ENCODE results near the gene PHF11. TPM values are rescaled to one million over a fixed set of nuclear protein-coding genes. Genes with fewer than 3 reads are reported as not detected.

Gene PHF11
- total RNA-seq, 1 experiment from 2014 or later: 15.7 TPM

DNA sequence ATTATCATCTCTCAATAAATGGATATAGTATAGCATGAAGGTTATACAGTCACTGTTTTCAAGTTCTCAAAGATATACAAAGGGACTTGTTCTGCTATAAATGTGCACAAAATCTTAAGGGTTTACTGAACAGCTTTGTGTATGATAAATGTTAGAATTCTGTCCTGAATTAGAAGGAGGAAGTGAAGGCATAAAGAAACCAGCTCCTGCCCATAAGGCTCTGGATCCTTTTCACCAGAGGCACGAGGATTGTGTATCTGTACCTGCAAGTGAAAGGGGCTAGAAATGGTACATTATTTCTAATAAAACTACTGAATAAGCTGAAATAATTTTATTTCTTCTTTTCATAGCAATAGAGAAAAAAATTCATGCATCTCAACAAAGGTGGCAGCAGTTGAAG, 32.4 kb downstream of the PHF11 start:
- Histone ChIP-seq H3K4me1 (ENCODE audit: control insufficient read depth, insufficient read depth, low read length) (no peaks in the 10 kb centered on the region), H3K9me3 (ENCODE audit: control insufficient read depth, insufficient read depth, low read depth, low read length) (no peaks in the 10 kb centered on the region), H3K27ac (ENCODE audit: low read length) (no peak overlapping the region), H3K36me3 (ENCODE audit: control insufficient read depth, insufficient read depth, low read length) (no peaks in the 10 kb centered on the region; the same call in 1 of the 2 replicates), H3K27me3 (ENCODE audit: control insufficient read depth, insufficient read depth, low read length) (no peaks in the 10 kb centered on the region), H3K4me3 (ENCODE audit: low read depth in 2 of 2, low read length in 2 of 2) (no peak overlapping the region)
- no peak for ATAC-seq
- in situ Hi-C loops (cut with HindIII; ENCODE audit: low pct_unique_long_range_greater_than_20kb, low sequenced_read_pairs) (no loop called here), intact Hi-C loops (cut with micrococcal nuclease; ENCODE audit: unreplicated experiment) (no loop called here)
- TF ChIP-seq, protein P1, sequence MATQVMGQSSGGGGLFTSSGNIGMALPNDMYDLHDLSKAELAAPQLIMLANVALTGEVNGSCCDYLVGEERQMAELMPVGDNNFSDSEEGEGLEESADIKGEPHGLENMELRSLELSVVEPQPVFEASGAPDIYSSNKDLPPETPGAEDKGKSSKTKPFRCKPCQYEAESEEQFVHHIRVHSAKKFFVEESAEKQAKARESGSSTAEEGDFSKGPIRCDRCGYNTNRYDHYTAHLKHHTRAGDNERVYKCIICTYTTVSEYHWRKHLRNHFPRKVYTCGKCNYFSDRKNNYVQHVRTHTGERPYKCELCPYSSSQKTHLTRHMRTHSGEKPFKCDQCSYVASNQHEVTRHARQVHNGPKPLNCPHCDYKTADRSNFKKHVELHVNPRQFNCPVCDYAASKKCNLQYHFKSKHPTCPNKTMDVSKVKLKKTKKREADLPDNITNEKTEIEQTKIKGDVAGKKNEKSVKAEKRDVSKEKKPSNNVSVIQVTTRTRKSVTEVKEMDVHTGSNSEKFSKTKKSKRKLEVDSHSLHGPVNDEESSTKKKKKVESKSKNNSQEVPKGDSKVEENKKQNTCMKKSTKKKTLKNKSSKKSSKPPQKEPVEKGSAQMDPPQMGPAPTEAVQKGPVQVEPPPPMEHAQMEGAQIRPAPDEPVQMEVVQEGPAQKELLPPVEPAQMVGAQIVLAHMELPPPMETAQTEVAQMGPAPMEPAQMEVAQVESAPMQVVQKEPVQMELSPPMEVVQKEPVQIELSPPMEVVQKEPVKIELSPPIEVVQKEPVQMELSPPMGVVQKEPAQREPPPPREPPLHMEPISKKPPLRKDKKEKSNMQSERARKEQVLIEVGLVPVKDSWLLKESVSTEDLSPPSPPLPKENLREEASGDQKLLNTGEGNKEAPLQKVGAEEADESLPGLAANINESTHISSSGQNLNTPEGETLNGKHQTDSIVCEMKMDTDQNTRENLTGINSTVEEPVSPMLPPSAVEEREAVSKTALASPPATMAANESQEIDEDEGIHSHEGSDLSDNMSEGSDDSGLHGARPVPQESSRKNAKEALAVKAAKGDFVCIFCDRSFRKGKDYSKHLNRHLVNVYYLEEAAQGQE (IDR thresholded peaks at IDR 0.05; ENCODE audit: insufficient read depth in 1 of 2, low read depth in 2 of 2, low read length in 1 of 2): no peak
- TF ChIP-seq SIN3A (IDR thresholded peaks at IDR 0.05; ENCODE audit: borderline replicate concordance, insufficient read depth, low read depth, low read length) (no peak), POLR2AphosphoS5 (IDR thresholded peaks at IDR 0.05; ENCODE audit: low read depth, low read length) (no peak), CTCF (IDR thresholded peaks at IDR 0.05) (no peak), TCF7L2 (IDR thresholded peaks at IDR 0.05; ENCODE audit: low read depth, low read length) (no peak)
- no TSS peak for BruUV-seq (replicated peaks)
- ChIA-PET POLR2A (no interaction called here), CTCF (no interaction called here)
- no peak for DNase-seq (ENCODE audit: low read depth, low spot score)

- CTCF ChIA-PET: no interaction called here
- no peaks in the 10 kb centered on the region for H3K27me3 ChIP-seq (ENCODE audit: control insufficient read depth, insufficient read depth, low read length)
- POLR2A ChIA-PET: no interaction called here
These were observed 34.7 kb downstream of the PHF11 start for GRCh38 chr13:49530457-49530856.

More at GRCh38 chr13:49530457-49530856, 34.7 kb downstream of the PHF11 start:
- H3K4me1 ChIP-seq (ENCODE audit: control insufficient read depth, insufficient read depth, low read length): no peaks in the 10 kb centered on the region
- no peak for ATAC-seq
- no peak for TF ChIP-seq TCF7L2 (IDR thresholded peaks at IDR 0.05; ENCODE audit: low read depth, low read length)
- TF ChIP-seq SIN3A (IDR thresholded peaks at IDR 0.05; ENCODE audit: borderline replicate concordance, insufficient read depth, low read depth, low read length): no peak
- TF ChIP-seq POLR2AphosphoS5 (IDR thresholded peaks at IDR 0.05; ENCODE audit: low read depth, low read length): no peak
- TF ChIP-seq, protein P1 (IDR thresholded peaks at IDR 0.05; ENCODE audit: insufficient read depth in 1 of 2, low read depth in 2 of 2, low read length in 1 of 2): no peak
- no peak for TF ChIP-seq CTCF (IDR thresholded peaks at IDR 0.05)
- no peak for DNase-seq (ENCODE audit: low read depth, low spot score)
- in situ Hi-C loops (cut with HindIII; ENCODE audit: low pct_unique_long_range_greater_than_20kb, low sequenced_read_pairs) (no loop called here), intact Hi-C loops (cut with micrococcal nuclease; ENCODE audit: unreplicated experiment) (no loop called here)
- no peak overlapping the region for H3K27ac ChIP-seq (ENCODE audit: low read length)
- H3K36me3 ChIP-seq (ENCODE audit: control insufficient read depth, insufficient read depth, low read length): no peaks in the 10 kb centered on the region; the same call in 1 of the 2 replicates
- no peaks in the 10 kb centered on the region for H3K9me3 ChIP-seq (ENCODE audit: control insufficient read depth, insufficient read depth, low read depth, low read length)
- no TSS peak for BruUV-seq (replicated peaks)
- no peak overlapping the region for H3K4me3 ChIP-seq (ENCODE audit: low read depth in 2 of 2, low read length in 2 of 2)
